ENCODE measurements around the gene KRTAP12-4.

KRTAP12-4 gene

DNA sequence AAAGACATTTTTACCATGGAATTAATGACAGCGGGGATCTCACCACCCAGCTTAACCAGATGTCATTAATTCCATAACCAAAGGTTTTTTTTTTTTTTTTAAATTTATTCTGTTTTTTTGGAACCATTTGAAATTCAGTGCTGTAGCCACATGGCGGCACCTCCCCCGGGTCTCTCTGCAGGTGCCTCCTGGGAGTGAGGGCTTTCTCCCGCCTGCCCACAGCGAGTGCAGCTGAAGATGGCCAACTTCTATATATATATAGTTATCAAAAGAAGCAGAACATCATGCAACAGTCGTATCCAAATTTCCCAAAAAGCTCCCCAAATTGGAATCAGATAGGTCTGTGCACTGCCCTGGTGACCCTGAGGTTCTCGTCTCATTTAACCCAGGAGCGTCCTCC lies 39.0 kb downstream of the KRTAP12-4 start:
- Histone ChIP-seq H3K4me2 (ENCODE audit: low read length) (no peak overlapping the region), H3K27me3 (ENCODE audit: low read depth, low read length) (no peaks in the 10 kb centered on the region), H3K9ac (ENCODE audit: low read length) (no peak overlapping the region), H2AFZ (ENCODE audit: low read depth, low read length) (no peak overlapping the region), H4K20me1 (ENCODE audit: insufficient read depth, low read length) (no peaks in the 10 kb centered on the region), H3K9me3 (ENCODE audit: insufficient read depth, low read length) (peaks cover 4% of the 10 kb centered on the region; the same call in 1 of the 2 replicates), H3K4me3 (ENCODE audit: low read length) (no peak overlapping the region), H3K79me2 (ENCODE audit: low read length) (no peaks in the 10 kb centered on the region), H3K36me3 (replicated peaks; ENCODE audit: low read depth, low read length) (no peaks in the 10 kb centered on the region), H3K4me1 (ENCODE audit: low read length) (no peaks in the 10 kb centered on the region), H3K27ac (ENCODE audit: low read length) (no peak overlapping the region)
- no peak for TF ChIP-seq EZH2phosphoT487 (IDR thresholded peaks at IDR 0.05; ENCODE audit: low read depth)
- no peak for TF ChIP-seq CTCF (IDR thresholded peaks at IDR 0.05; ENCODE audit: low read depth, low read length)

DNA sequence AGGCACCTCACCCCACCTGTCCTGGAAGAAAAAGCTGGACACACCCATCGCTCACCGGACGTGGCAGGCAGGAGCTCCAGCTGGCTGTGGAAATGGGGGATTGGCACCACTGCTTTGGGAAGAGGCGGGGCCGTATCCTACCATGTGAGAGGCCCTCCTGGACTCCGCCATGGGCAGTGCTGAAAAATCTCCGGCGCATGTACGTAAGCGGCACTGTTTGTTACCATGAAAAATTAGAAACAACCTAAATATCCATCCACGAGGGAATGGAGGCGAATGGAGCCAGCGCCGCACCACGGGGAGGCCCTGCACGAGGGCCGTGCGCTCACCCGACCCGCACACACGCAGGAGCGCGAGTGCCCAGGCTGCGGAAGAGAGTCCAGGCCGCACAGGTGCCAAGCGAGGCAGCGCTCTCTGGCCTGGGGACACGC lies 39.5 kb downstream of the KRTAP12-4 start:
- H3K4me2 ChIP-seq (ENCODE audit: low read length), result no peak overlapping the region
- H3K4me3 ChIP-seq (ENCODE audit: low read length), result no peak overlapping the region
- no peaks in the 10 kb centered on the region for H3K4me1 ChIP-seq (ENCODE audit: low read length)
- H3K79me2 ChIP-seq (ENCODE audit: low read length), result no peaks in the 10 kb centered on the region
- no peak overlapping the region for H3K9ac ChIP-seq (ENCODE audit: low read length)
- H4K20me1 ChIP-seq (ENCODE audit: insufficient read depth, low read length), result no peaks in the 10 kb centered on the region
- no peak for TF ChIP-seq CTCF (IDR thresholded peaks at IDR 0.05; ENCODE audit: low read depth, low read length)
- no peak for TF ChIP-seq EZH2phosphoT487 (IDR thresholded peaks at IDR 0.05; ENCODE audit: low read depth)
- H3K27me3 ChIP-seq (ENCODE audit: low read depth, low read length), result no peaks in the 10 kb centered on the region
- no peak overlapping the region for H2AFZ ChIP-seq (ENCODE audit: low read depth, low read length)
- H3K9me3 ChIP-seq (ENCODE audit: insufficient read depth, low read length), result peaks cover 4% of the 10 kb centered on the region; the same call in 1 of the 2 replicates
- H3K36me3 ChIP-seq (replicated peaks; ENCODE audit: low read depth, low read length), result no peaks in the 10 kb centered on the region
- no peak overlapping the region for H3K27ac ChIP-seq (ENCODE audit: low read length)

GRCh38 chr21:44614161-44614631 lies 40.3 kb downstream of the KRTAP12-4 start:
- Histone ChIP-seq H3K4me2 (ENCODE audit: low read length) (no peak overlapping the region), H3K4me3 (ENCODE audit: low read length) (no peak overlapping the region), H2AFZ (ENCODE audit: low read depth, low read length) (no peak overlapping the region), H3K9ac (ENCODE audit: low read length) (no peak overlapping the region), H3K27me3 (ENCODE audit: low read depth, low read length) (no peaks in the 10 kb centered on the region), H3K4me1 (ENCODE audit: low read length) (no peaks in the 10 kb centered on the region), H3K27ac (ENCODE audit: low read length) (no peak overlapping the region), H3K9me3 (ENCODE audit: insufficient read depth, low read length) (no peaks in the 10 kb centered on the region), H3K79me2 (ENCODE audit: low read length) (no peaks in the 10 kb centered on the region), H3K36me3 (replicated peaks; ENCODE audit: low read depth, low read length) (no peaks in the 10 kb centered on the region), H4K20me1 (ENCODE audit: insufficient read depth, low read length) (no peaks in the 10 kb centered on the region)
- no peak for TF ChIP-seq EZH2phosphoT487 (IDR thresholded peaks at IDR 0.05; ENCODE audit: low read depth)
- no peak for TF ChIP-seq CTCF (IDR thresholded peaks at IDR 0.05; ENCODE audit: low read depth, low read length)

- H3K36me3 ChIP-seq (replicated peaks; ENCODE audit: low read depth, low read length), result no peaks in the 10 kb centered on the region
- H3K27ac ChIP-seq (ENCODE audit: low read length), result no peak overlapping the region
- no peaks in the 10 kb centered on the region for H4K20me1 ChIP-seq (ENCODE audit: insufficient read depth, low read length)
- no peak overlapping the region for H3K4me3 ChIP-seq (ENCODE audit: low read length)
- TF ChIP-seq EZH2phosphoT487 (IDR thresholded peaks at IDR 0.05; ENCODE audit: low read depth), result no peak
- TF ChIP-seq CTCF (IDR thresholded peaks at IDR 0.05; ENCODE audit: low read depth, low read length), result no peak
- no peak overlapping the region for H3K4me2 ChIP-seq (ENCODE audit: low read length)
- H2AFZ ChIP-seq (ENCODE audit: low read depth, low read length), result no peak overlapping the region
- H3K9ac ChIP-seq (ENCODE audit: low read length), result no peak overlapping the region
- H3K9me3 ChIP-seq (ENCODE audit: insufficient read depth, low read length), result no peaks in the 10 kb centered on the region
- no peaks in the 10 kb centered on the region for H3K4me1 ChIP-seq (ENCODE audit: low read length)
- H3K27me3 ChIP-seq (ENCODE audit: low read depth, low read length), result no peaks in the 10 kb centered on the region
- H3K79me2 ChIP-seq (ENCODE audit: low read length), result no peaks in the 10 kb centered on the region
Observed at GRCh38 chr21:44613386-44614155, 40.9 kb downstream of the KRTAP12-4 start.

Data from OCI-LY3 (cell line).